Kidney (tissue), 14 donors: ENCODE measurements around the gene SARS1. TPM values are rescaled to one million over a fixed set of nuclear protein-coding genes. Genes with fewer than 3 reads are reported as not detected.

Experiments used
- DNase-seq, 5 donors: peaks; one replicate each; pipeline ENCODE4 v3.0.0-alpha.2; 2013 to 2020
- FAIRE-seq: peaks from 2 replicates; lab custom pipeline; 2012; peaks lifted over from hg19 to GRCh38; lab: Jason Lieb, UNC
- H3K27ac ChIP-seq, 2 donors: one replicate each; pipeline ENCODE4 v1.7.0; 2013; ENCODE audit warnings: low read depth in 2 of 2, low read length in 2 of 2, inconsistent platforms in 1 of 2
- H3K27me3 ChIP-seq: one replicate; pipeline ENCODE4 v1.7.1; 2013; ENCODE audit warnings: low read length, inconsistent platforms; ENCODE audit not compliant: control insufficient read depth, insufficient read depth
- H3K36me3 ChIP-seq, 3 donors: one replicate each; pipeline versions ENCODE4 v1.7.0 to v1.7.1; 2013; ENCODE audit warnings: low read length in 3 of 3, control low read depth in 1 of 3, inconsistent platforms in 1 of 3; ENCODE audit not compliant: insufficient read depth in 3 of 3, control insufficient read depth in 2 of 3
- H3K4me1 ChIP-seq, 3 donors: one replicate each; pipeline versions ENCODE4 v1.7.0 to v1.7.1; 2013; ENCODE audit warnings: low read length in 3 of 3, inconsistent platforms in 1 of 3, low read depth in 1 of 3; ENCODE audit not compliant: control insufficient read depth in 2 of 3, insufficient read depth in 2 of 3
- H3K4me3 ChIP-seq, 3 donors: one replicate each; pipeline versions ENCODE4 v1.7.0 to v1.8.1; 2013; ENCODE audit warnings: low read length in 3 of 3, control low read depth in 1 of 3, inconsistent platforms in 1 of 3
- H3K9ac ChIP-seq, 3 donors: one replicate each; pipeline versions ENCODE4 v1.7.0 to v1.7.1; 2013; ENCODE audit warnings: low read length in 3 of 3, control low read depth in 1 of 3, inconsistent platforms in 1 of 3
- H3K9me3 ChIP-seq, 3 donors: one replicate each; pipeline versions ENCODE4 v1.7.0 to v1.7.1; 2013; ENCODE audit warnings: low read length in 3 of 3, control low read depth in 1 of 3, inconsistent platforms in 1 of 3; ENCODE audit not compliant: control insufficient read depth in 2 of 3, insufficient read depth in 1 of 3
- CTCF ChIP-seq: IDR thresholded peaks from 3 replicates; pipeline ENCODE4 v1.5.1; 2012; ENCODE audit warnings: mild to moderate bottlenecking, moderate library complexity, borderline replicate concordance; ENCODE audit not compliant: insufficient read depth; ENCODE audit errors: extremely low read depth
- intact Hi-C: fragments of 100-400 bp; cut with DNase I; formaldehyde crosslinking; loops from one replicate; pipeline ENCODE4 v1.11.1; 2022
- polyA plus RNA-seq: library from polyadenylated mRNA; stranded (reverse); fragments of 350-450 nt; fragmentation: Illumina TruSeq; extraction: RNeasy Lipid Tissue Mini Kit (QIAGEN cat#74804); gene quantifications from one replicate; pipeline ENCODE4 v1.2.3, GENCODE V29; 2014; ENCODE audit warnings: low read depth, low replicate concordance; ENCODE audit not compliant: insufficient read depth
- total RNA-seq: library from RNA; stranded (reverse); fragmentation: NEBNext Ultra II Directional; extraction: Animal tissue kit (Norgen Biotek cat#: 25700); gene quantifications from one replicate; pipeline ENCODE4 v1.2.1, GENCODE V29; 2021
- donor health status: control.
- donor health status: control.
- donor health status: control.
- donor health status: control.
- donor health status: control.
- donor health status: DM: yes; HTN: yes; CAD: no.
- donor health status: Normal renal cell carcinoma (clear cell type).

The SARS1 gene
- total and polyA plus RNA-seq, 2 donors from 2014 or later, result 114 to 181 TPM

GRCh38 chr1:109252893-109253802, 39.4 kb downstream of the SARS1 start:
- Histone ChIP-seq H3K27me3 (no peaks in the 10 kb centered on the region), H3K9ac (peak overlapping the region in 1 of 3 donors; percentile 51), H3K27ac (peak overlapping the region; percentile 85 to 91), H3K4me1 (peaks cover 0 to 34% (median 17%) of the 10 kb centered on the region in 3 donors), H3K4me3 (peak overlapping the region in 2 of 3 donors; percentile 29 to 38), H3K36me3 (no peaks in the 10 kb centered on the region), H3K9me3 (no peaks in the 10 kb centered on the region)
- FAIRE-seq (no peak), DNase-seq (peak; percentile 63 to 93 (median 80))
- intact Hi-C loops, result no loop called here
- TF ChIP-seq CTCF, result no peak

- Histone ChIP-seq H3K4me1 (peaks cover 0 to 34% (median 17%) of the 10 kb centered on the region in 3 donors), H3K4me3 (peak overlapping the region; percentile 11 to 38 (median 29)), H3K36me3 (peaks cover 0 to under 1% (median 0%) of the 10 kb centered on the region in 3 donors), H3K27ac (peak overlapping the region; percentile 85 to 91), H3K9me3 (no peaks in the 10 kb centered on the region), H3K9ac (peak overlapping the region in 1 of 3 donors; percentile 51), H3K27me3 (no peaks in the 10 kb centered on the region)
- DNase-seq (peak; percentile 79 to 87 (median 85)), FAIRE-seq (no peak)
- intact Hi-C loops, result no loop called here
- TF ChIP-seq CTCF, result no peak
Observed at GRCh38 chr1:109253803-109254620, 40.3 kb downstream of the SARS1 start.

- Histone ChIP-seq H3K9me3 (no peaks in the 10 kb centered on the region), H3K9ac (peak overlapping the region in 1 of 3 donors; percentile 51), H3K4me1 (peaks cover 0 to 34% (median 17%) of the 10 kb centered on the region in 3 donors), H3K27me3 (no peaks in the 10 kb centered on the region), H3K36me3 (peaks cover 0 to 2% (median 0%) of the 10 kb centered on the region in 3 donors), H3K4me3 (peak overlapping the region in 1 of 3 donors; percentile 3), H3K27ac (peak overlapping the region; percentile 85 to 91)
- intact Hi-C loops, result no loop called here
- TF ChIP-seq CTCF, result no peak
- DNase-seq, result peak in 4 of 5 donors; percentile 46 to 84 (median 64)
- FAIRE-seq, result no peak
Observed at GRCh38 chr1:109254621-109255096, 40.9 kb downstream of the SARS1 start.
